Measurements from ENCODE around the gene ARL6IP4.

- TF ChIP-seq POLR2A (IDR thresholded peaks at IDR 0.05) = no peak
- TF ChIP-seq, protein P1, sequence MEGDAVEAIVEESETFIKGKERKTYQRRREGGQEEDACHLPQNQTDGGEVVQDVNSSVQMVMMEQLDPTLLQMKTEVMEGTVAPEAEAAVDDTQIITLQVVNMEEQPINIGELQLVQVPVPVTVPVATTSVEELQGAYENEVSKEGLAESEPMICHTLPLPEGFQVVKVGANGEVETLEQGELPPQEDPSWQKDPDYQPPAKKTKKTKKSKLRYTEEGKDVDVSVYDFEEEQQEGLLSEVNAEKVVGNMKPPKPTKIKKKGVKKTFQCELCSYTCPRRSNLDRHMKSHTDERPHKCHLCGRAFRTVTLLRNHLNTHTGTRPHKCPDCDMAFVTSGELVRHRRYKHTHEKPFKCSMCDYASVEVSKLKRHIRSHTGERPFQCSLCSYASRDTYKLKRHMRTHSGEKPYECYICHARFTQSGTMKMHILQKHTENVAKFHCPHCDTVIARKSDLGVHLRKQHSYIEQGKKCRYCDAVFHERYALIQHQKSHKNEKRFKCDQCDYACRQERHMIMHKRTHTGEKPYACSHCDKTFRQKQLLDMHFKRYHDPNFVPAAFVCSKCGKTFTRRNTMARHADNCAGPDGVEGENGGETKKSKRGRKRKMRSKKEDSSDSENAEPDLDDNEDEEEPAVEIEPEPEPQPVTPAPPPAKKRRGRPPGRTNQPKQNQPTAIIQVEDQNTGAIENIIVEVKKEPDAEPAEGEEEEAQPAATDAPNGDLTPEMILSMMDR (IDR thresholded peaks at IDR 0.05) = no peak
Observed at GRCh38 chr12:122932207-122932606, 48.3 kb upstream of the ARL6IP4 start.

Measured in lower leg skin (tissue), 3 donors.